GM12873 (cell line): Measurements from ENCODE around the gene RNF6.

ENCODE experiments used
- CTCF ChIP-seq: IDR thresholded peaks from 2 replicates; pipeline ENCODE4 v1.5.1; 2012; ENCODE audit warnings: low read depth, mild to moderate bottlenecking, moderate library complexity, low read length, control low read depth; ENCODE audit not compliant: insufficient read depth; ENCODE audit errors: missing control alignments

RNF6 gene

GRCh38 chr13:26222520-26223046 lies 469 bp upstream of the RNF6 start:
- TF ChIP-seq CTCF: no peak

- no peak for TF ChIP-seq CTCF
These were observed 754 bp downstream of the RNF6 start for GRCh38 chr13:26221399-26221720.

- no peak for TF ChIP-seq CTCF
These were observed 1.5 kb downstream of the RNF6 start for GRCh38 chr13:26220575-26220974.

GRCh38 chr13:26219726-26220125 lies 2.4 kb downstream of the RNF6 start:
- TF ChIP-seq CTCF: no peak

- no peak for TF ChIP-seq CTCF
These were observed 6.1 kb downstream of the RNF6 start for GRCh38 chr13:26216042-26216441.

GRCh38 chr13:26213982-26214381 lies 8.1 kb downstream of the RNF6 start:
- TF ChIP-seq CTCF: no peak

- no peak for TF ChIP-seq CTCF
These were observed 8.8 kb downstream of the RNF6 start for GRCh38 chr13:26213345-26213744.
